Measurements from ENCODE around the gene PPFIA4.

- TF ChIP-seq, protein P1, sequence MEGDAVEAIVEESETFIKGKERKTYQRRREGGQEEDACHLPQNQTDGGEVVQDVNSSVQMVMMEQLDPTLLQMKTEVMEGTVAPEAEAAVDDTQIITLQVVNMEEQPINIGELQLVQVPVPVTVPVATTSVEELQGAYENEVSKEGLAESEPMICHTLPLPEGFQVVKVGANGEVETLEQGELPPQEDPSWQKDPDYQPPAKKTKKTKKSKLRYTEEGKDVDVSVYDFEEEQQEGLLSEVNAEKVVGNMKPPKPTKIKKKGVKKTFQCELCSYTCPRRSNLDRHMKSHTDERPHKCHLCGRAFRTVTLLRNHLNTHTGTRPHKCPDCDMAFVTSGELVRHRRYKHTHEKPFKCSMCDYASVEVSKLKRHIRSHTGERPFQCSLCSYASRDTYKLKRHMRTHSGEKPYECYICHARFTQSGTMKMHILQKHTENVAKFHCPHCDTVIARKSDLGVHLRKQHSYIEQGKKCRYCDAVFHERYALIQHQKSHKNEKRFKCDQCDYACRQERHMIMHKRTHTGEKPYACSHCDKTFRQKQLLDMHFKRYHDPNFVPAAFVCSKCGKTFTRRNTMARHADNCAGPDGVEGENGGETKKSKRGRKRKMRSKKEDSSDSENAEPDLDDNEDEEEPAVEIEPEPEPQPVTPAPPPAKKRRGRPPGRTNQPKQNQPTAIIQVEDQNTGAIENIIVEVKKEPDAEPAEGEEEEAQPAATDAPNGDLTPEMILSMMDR (IDR thresholded peaks at IDR 0.05; ENCODE audit: borderline replicate concordance, extremely low read depth, low read length, poor library complexity, severe bottlenecking): no peak
- no peak for TF ChIP-seq EZH2 (IDR thresholded peaks at IDR 0.05; ENCODE audit: borderline replicate concordance, low read depth, low read length, severe bottlenecking)
Measured at GRCh38 chr1:203059485-203059884, 33.2 kb downstream of the PPFIA4 start.

Measured in DND-41 (cell line).